CD14-positive monocyte (primary cell): ENCODE results near the gene DENND1A. TPM values are rescaled to one million over a fixed set of nuclear protein-coding genes. Genes with fewer than 3 reads are reported as not detected.

ENCODE experiments used
- DNase-seq, 3 donors: peaks; one replicate each; pipeline ENCODE4 v3.0.0-alpha.2; 2011 to 2022
- H2AFZ ChIP-seq: 2 replicates; pipeline ENCODE4 v1.6.0; 2012; ENCODE audit warnings: mild to moderate bottlenecking, low read depth, low read length, inconsistent platforms; ENCODE audit not compliant: insufficient read depth, poor library complexity, severe bottlenecking
- H3K27ac ChIP-seq, 2 donors: 1 replicate in 1 of 2; 2 replicates in 1 of 2; pipeline ENCODE4 v1.5.1; 2012 to 2013; ENCODE audit warnings: low read length in 2 of 2, control low read depth in 1 of 2, inconsistent platforms in 1 of 2, low read depth in 1 of 2, mild to moderate bottlenecking in 1 of 2
- H3K27me3 ChIP-seq, 2 donors: one replicate each; pipeline versions ENCODE4 v1.6.0 to v1.6.1; 2011 to 2013; ENCODE audit warnings: low read length in 2 of 2; ENCODE audit not compliant: control insufficient read depth in 2 of 2, insufficient read depth in 2 of 2
- H3K36me3 ChIP-seq, 2 donors: replicated peaks in 1 of 2; 1 replicate in 1 of 2; 2 replicates in 1 of 2; pipeline versions ENCODE4 v1.5.1 to v1.6.1; 2012 to 2013; ENCODE audit warnings: low read length in 2 of 2, control low read depth in 1 of 2, inconsistent platforms in 1 of 2, mild to moderate bottlenecking in 1 of 2; ENCODE audit not compliant: insufficient read depth in 2 of 2, control insufficient read depth in 1 of 2
- H3K4me1 ChIP-seq, 2 donors: 1 replicate in 1 of 2; 2 replicates in 1 of 2; pipeline versions ENCODE4 v1.5.1 to v1.6.1; 2012 to 2013; ENCODE audit warnings: low read length in 2 of 2, control low read depth in 1 of 2, inconsistent platforms in 1 of 2, mild to moderate bottlenecking in 1 of 2, moderate library complexity in 1 of 2; ENCODE audit not compliant: insufficient read depth in 2 of 2, control insufficient read depth in 1 of 2
- H3K4me2 ChIP-seq: replicated peaks from 2 replicates; pipeline ENCODE3; 2012; ENCODE audit warnings: low read length, moderate library complexity, mild to moderate bottlenecking; ENCODE audit not compliant: poor library complexity, severe bottlenecking; ENCODE audit errors: extremely low read depth
- H3K4me3 ChIP-seq, 3 experiments: fragments of 200-600 bp in 1 of 3; sonication (generic) in 1 of 3; replicated peaks in 1 of 3; 1 replicate in 2 of 3; 2 replicates in 1 of 3; pipeline ENCODE4 v1.5.1; 2011 to 2013; ENCODE audit warnings: low read length in 3 of 3, mild to moderate bottlenecking in 3 of 3, control low read depth in 2 of 3, low read depth in 2 of 3, inconsistent platforms in 1 of 3, moderate library complexity in 1 of 3
- H3K79me2 ChIP-seq: 2 replicates; pipeline ENCODE4 v1.6.0; 2012; ENCODE audit warnings: mild to moderate bottlenecking, control low read depth, inconsistent platforms, low read length, moderate library complexity; ENCODE audit not compliant: insufficient read depth
- H3K9ac ChIP-seq: 2 replicates; pipeline ENCODE4 v1.6.0; 2017; ENCODE audit warnings: low read length, mild to moderate bottlenecking; ENCODE audit not compliant: insufficient read depth, poor library complexity, severe bottlenecking
- H3K9me3 ChIP-seq, 2 donors: replicated peaks in 1 of 2; 1 replicate in 1 of 2; 2 replicates in 1 of 2; pipeline versions ENCODE4 v1.5.1 to v1.6.1; 2012 to 2013; ENCODE audit warnings: low read length in 2 of 2, control low read depth in 1 of 2; ENCODE audit not compliant: control insufficient read depth in 1 of 2, insufficient read depth in 1 of 2
- H4K20me1 ChIP-seq: 2 replicates; pipeline ENCODE4 v1.6.0; 2012; ENCODE audit warnings: mild to moderate bottlenecking, low read length, control low read depth, moderate library complexity; ENCODE audit not compliant: insufficient read depth
- H3K27ac Mint-ChIP-seq, 7 donors: one replicate each; pipeline ENCODE4 v1.8.0; 2020; ENCODE audit warnings: mild to moderate bottlenecking in 7 of 7, mixed read lengths in 7 of 7, moderate library complexity in 6 of 7, inconsistent platforms in 2 of 7
- H3K27me3 Mint-ChIP-seq, 3 donors: one replicate each; pipeline ENCODE4 v1.8.0; 2021 to 2022; ENCODE audit warnings: low read depth in 3 of 3, mild to moderate bottlenecking in 3 of 3, mixed read lengths in 3 of 3, moderate library complexity in 3 of 3, inconsistent platforms in 1 of 3
- H3K36me3 Mint-ChIP-seq, 2 donors: one replicate each; pipeline ENCODE4 v1.8.0; 2020; ENCODE audit warnings: mixed read lengths in 2 of 2, inconsistent platforms in 1 of 2, mild to moderate bottlenecking in 1 of 2
- H3K4me1 Mint-ChIP-seq: one replicate; pipeline ENCODE4 v1.8.0; 2020; ENCODE audit warnings: mild to moderate bottlenecking, mixed read lengths
- H3K4me3 Mint-ChIP-seq, 2 donors: one replicate each; pipeline ENCODE4 v1.8.0; 2020; ENCODE audit warnings: mild to moderate bottlenecking in 2 of 2, mixed read lengths in 2 of 2, moderate library complexity in 1 of 2
- H3K9me3 Mint-ChIP-seq, 7 donors: one replicate each; pipeline ENCODE4 v1.8.0; 2020 to 2022; ENCODE audit warnings: mixed read lengths in 7 of 7, mild to moderate bottlenecking in 6 of 7, moderate library complexity in 6 of 7, inconsistent platforms in 2 of 7
- CTCF ChIP-seq: fragments of 200-600 bp; IDR thresholded peaks from one replicate; pipeline ENCODE4 v1.8.0; 2022; ENCODE audit warnings: antibody characterized with exemption, mild to moderate bottlenecking
- WGBS: methylation state at CpG from one replicate; pipeline ENCODE4 v1.1.5; 2013; ENCODE audit warnings: missing lambda C conversion rate; ENCODE audit not compliant: insufficient coverage; 5-methylcytosine and 5-hydroxymethylcytosine counted together
- intact Hi-C, 2 donors: fragments of 100-400 bp; cut with micrococcal nuclease; formaldehyde crosslinking; loops; one replicate each; pipeline versions ENCODE4 v1.15.0 to v1.15.1; 2023
- polyA plus RNA-seq, 3 donors: library from polyadenylated mRNA; depleted of rRNA in 1 of 3; unstranded in 2 of 3; stranded (reverse) in 1 of 3; fragments of 300-500 nt in 2 of 3; fragments of >200 nt in 1 of 3; fragmentation: Illumina TruSeq in 2 of 3; gene quantifications; 1 replicate in 2 of 3; 2 replicates in 1 of 3; pipeline ENCODE4 v1.2.3, GENCODE V29; 2012 to 2021

The DENND1A gene
- polyA plus RNA-seq, 3 donors, result 24.8 to 73.0 (median 29.4) TPM

- H2AFZ ChIP-seq, result no peak overlapping the region
- no peak overlapping the region for H3K27ac ChIP-seq
- peaks cover 31% of the 10 kb centered on the region for H4K20me1 ChIP-seq
- Mint-ChIP-seq H3K9me3 (peaks cover 0 to 6% (median 0%) of the 10 kb centered on the region in 7 donors), H3K27me3 (peaks cover 0 to 2% (median 0%) of the 10 kb centered on the region in 3 donors), H3K36me3 (peaks cover 88 to 97% of the 10 kb centered on the region in 2 donors), H3K4me3 (no peak overlapping the region), H3K27ac (peak overlapping the region in 1 of 7 donors; percentile 74), H3K4me1 (peaks cover 5% of the 10 kb centered on the region)
- no peak overlapping the region for H3K9ac ChIP-seq
- H3K9me3 ChIP-seq, result no peaks in the 10 kb centered on the region
- no peak overlapping the region for H3K4me3 ChIP-seq
- no peak overlapping the region for H3K4me2 ChIP-seq
- intact Hi-C loops, result no loop called here
- H3K27me3 ChIP-seq, result no peaks in the 10 kb centered on the region
- peaks cover 86 to 100% of the 10 kb centered on the region in 2 donors for H3K36me3 ChIP-seq
- no peaks in the 10 kb centered on the region for H3K79me2 ChIP-seq
- no peaks in the 10 kb centered on the region for H3K4me1 ChIP-seq
- DNase-seq, result no peak
- 98% methylated on average over 9 of the region's 9 CpGs for WGBS
- TF ChIP-seq CTCF, result no peak
Measured at GRCh38 chr9:123434619-123435240, 495.2 kb downstream of the DENND1A start.

- H3K36me3 ChIP-seq, result peaks cover 67 to 96% of the 10 kb centered on the region in 2 donors
- Mint-ChIP-seq H3K4me3 (no peak overlapping the region), H3K36me3 (peaks cover 88 to 99% of the 10 kb centered on the region in 2 donors), H3K27me3 (peaks cover 0 to 2% (median 0%) of the 10 kb centered on the region in 3 donors), H3K4me1 (peaks cover under 1% of the 10 kb centered on the region), H3K9me3 (peaks cover 0 to 6% (median 0%) of the 10 kb centered on the region in 7 donors), H3K27ac (peak overlapping the region in 3 of 7 donors; percentile 13 to 71 (median 25))
- WGBS, result 100% methylated on average over 13 of the region's 22 CpGs
- H3K27me3 ChIP-seq, result no peaks in the 10 kb centered on the region
- intact Hi-C loops, result no loop called here
- TF ChIP-seq CTCF, result no peak
- no peak for DNase-seq
- H2AFZ ChIP-seq, result no peak overlapping the region
- H3K4me2 ChIP-seq, result no peak overlapping the region
- no peak overlapping the region for H3K4me3 ChIP-seq
- peaks cover 41% of the 10 kb centered on the region for H4K20me1 ChIP-seq
- no peak overlapping the region for H3K9ac ChIP-seq
- H3K27ac ChIP-seq, result no peak overlapping the region
- no peaks in the 10 kb centered on the region for H3K79me2 ChIP-seq
- no peaks in the 10 kb centered on the region for H3K4me1 ChIP-seq
- H3K9me3 ChIP-seq, result no peaks in the 10 kb centered on the region
Measured at GRCh38 chr9:123432331-123433236, 497.3 kb downstream of the DENND1A start.
